Uterus (tissue), 2 donors: ENCODE results near the gene ERGIC1.

Source experiments
- CTCF ChIP-seq, 4 experiments: fragments of 200-600 bp in 2 of 4; fragments of 450-650 bp in 2 of 4; sonication (generic) in 2 of 4; IDR thresholded peaks; one replicate each; pipeline ENCODE4 v1.5.1; 2016 to 2019; ENCODE audit warnings: antibody characterized with exemption in 4 of 4, mild to moderate bottlenecking in 2 of 4, moderate library complexity in 1 of 4
- POLR2A ChIP-seq, 2 donors: fragments of 450-650 bp; IDR thresholded peaks; one replicate each; pipeline ENCODE4 v1.6.1; 2016; ENCODE audit warnings: antibody characterized with exemption in 2 of 2, mild to moderate bottlenecking in 1 of 2, moderate library complexity in 1 of 2

DNA sequence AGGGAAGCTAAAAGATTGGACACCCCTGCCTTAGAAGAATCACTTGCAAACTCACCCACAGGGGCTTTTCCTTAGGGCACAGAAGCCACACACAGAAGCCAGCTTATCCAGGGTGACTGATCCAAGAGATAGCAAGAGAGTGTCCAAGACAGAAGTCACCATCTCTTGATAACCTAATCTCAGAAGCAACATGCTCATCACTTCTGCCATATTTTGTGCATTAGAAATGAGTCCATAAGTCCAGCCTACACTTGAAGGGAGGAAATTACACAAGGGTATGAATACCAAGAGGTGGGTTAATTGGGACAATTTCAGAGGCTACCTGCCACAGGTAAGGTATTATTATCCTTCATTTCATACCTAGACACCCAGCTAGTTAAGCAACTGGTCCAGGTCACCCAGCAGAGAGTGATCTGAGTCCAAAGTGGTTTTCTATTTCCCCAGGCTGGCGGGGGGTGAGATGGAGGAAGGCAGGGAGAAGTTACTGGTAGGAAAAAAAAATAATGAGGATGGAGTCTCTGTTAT is 3.7 kb upstream of the ERGIC1 start:
- TF ChIP-seq POLR2A (IDR thresholded peaks at IDR 0.05) (no peak), CTCF (IDR thresholded peaks at IDR 0.05) (no peak)
